NCI-H524 treated with DMSO at 0.1 percent for 48 hours (cell line): ENCODE data around the gene NOSIP.

Source experiments
- DNase-seq: peaks from one replicate; lab custom pipeline; 2025; lab: John Stamatoyannopoulos, UW

NOSIP gene

GRCh38 chr19:49507803-49508494 lies 72.4 kb downstream of the NOSIP start:
- no peak for DNase-seq

- no peak for DNase-seq
Measured at GRCh38 chr19:49506575-49507105, 73.7 kb downstream of the NOSIP start.
